ENCODE results near the gene TMEM86A.

The TMEM86A gene

GRCh38 chr11:18692941-18693760 is 5.4 kb upstream of the TMEM86A start:
- Histone ChIP-seq H2AFZ (ENCODE audit: low read depth, low read length, severe bottlenecking) (no peak overlapping the region), H3K36me3 (ENCODE audit: low read length) (no peaks in the 10 kb centered on the region), H3K9ac (ENCODE audit: low read length) (no peak overlapping the region), H3K4me3 (ENCODE audit: insufficient read depth, low read length, poor library complexity, severe bottlenecking) (no peak overlapping the region), H3K9me3 (ENCODE audit: insufficient read depth, low read length) (no peaks in the 10 kb centered on the region), H4K20me1 (ENCODE audit: low read depth, low read length) (no peaks in the 10 kb centered on the region), H3K27ac (ENCODE audit: low read depth, low read length) (no peak overlapping the region), H3K9me2 (replicated peaks; ENCODE audit: insufficient read depth, low read length) (no peaks in the 10 kb centered on the region), H3F3A (ENCODE audit: insufficient read depth) (no peaks in the 10 kb centered on the region), H3K4me2 (ENCODE audit: low read depth, low read length, poor library complexity, severe bottlenecking) (no peak overlapping the region), H3K27me3 (ENCODE audit: low read length) (no peaks in the 10 kb centered on the region), H3K79me2 (ENCODE audit: insufficient read depth, low read length) (no peaks in the 10 kb centered on the region)
- TF ChIP-seq CTCF (IDR thresholded peaks at IDR 0.05; ENCODE audit: insufficient read depth, low read length, poor library complexity, severe bottlenecking), result no peak
- no peak for TF ChIP-seq EZH2phosphoT487 (conservative IDR thresholded peaks at IDR 0.05; ENCODE audit: low read length)

- H4K20me1 ChIP-seq (ENCODE audit: low read depth, low read length), result no peaks in the 10 kb centered on the region
- no peaks in the 10 kb centered on the region for H3K9me2 ChIP-seq (replicated peaks; ENCODE audit: insufficient read depth, low read length)
- no peaks in the 10 kb centered on the region for H3K9me3 ChIP-seq (ENCODE audit: insufficient read depth, low read length)
- H2AFZ ChIP-seq (ENCODE audit: low read depth, low read length, severe bottlenecking), result no peak overlapping the region
- no peak overlapping the region for H3K9ac ChIP-seq (ENCODE audit: low read length)
- TF ChIP-seq EZH2phosphoT487 (conservative IDR thresholded peaks at IDR 0.05; ENCODE audit: low read length) (no peak), CTCF (IDR thresholded peaks at IDR 0.05; ENCODE audit: insufficient read depth, low read length, poor library complexity, severe bottlenecking) (no peak)
- H3K4me2 ChIP-seq (ENCODE audit: low read depth, low read length, poor library complexity, severe bottlenecking), result no peak overlapping the region
- H3K27me3 ChIP-seq (ENCODE audit: low read length), result no peaks in the 10 kb centered on the region
- H3K79me2 ChIP-seq (ENCODE audit: insufficient read depth, low read length), result no peaks in the 10 kb centered on the region
- H3K27ac ChIP-seq (ENCODE audit: low read depth, low read length), result no peak overlapping the region
- H3F3A ChIP-seq (ENCODE audit: insufficient read depth), result no peaks in the 10 kb centered on the region
- H3K36me3 ChIP-seq (ENCODE audit: low read length), result no peaks in the 10 kb centered on the region
- H3K4me3 ChIP-seq (ENCODE audit: insufficient read depth, low read length, poor library complexity, severe bottlenecking), result no peak overlapping the region
These were observed 1.8 kb upstream of the TMEM86A start for GRCh38 chr11:18696638-18697225.

- Histone ChIP-seq H3K9ac (ENCODE audit: low read length) (no peak overlapping the region), H2AFZ (ENCODE audit: low read depth, low read length, severe bottlenecking) (no peak overlapping the region), H3K27me3 (ENCODE audit: low read length) (no peaks in the 10 kb centered on the region), H3K9me2 (replicated peaks; ENCODE audit: insufficient read depth, low read length) (no peaks in the 10 kb centered on the region), H4K20me1 (ENCODE audit: low read depth, low read length) (no peaks in the 10 kb centered on the region), H3K4me3 (ENCODE audit: insufficient read depth, low read length, poor library complexity, severe bottlenecking) (no peak overlapping the region), H3K9me3 (ENCODE audit: insufficient read depth, low read length) (no peaks in the 10 kb centered on the region), H3K36me3 (ENCODE audit: low read length) (no peaks in the 10 kb centered on the region), H3F3A (ENCODE audit: insufficient read depth) (no peaks in the 10 kb centered on the region), H3K27ac (ENCODE audit: low read depth, low read length) (no peak overlapping the region), H3K79me2 (ENCODE audit: insufficient read depth, low read length) (no peaks in the 10 kb centered on the region), H3K4me2 (ENCODE audit: low read depth, low read length, poor library complexity, severe bottlenecking) (no peak overlapping the region)
- TF ChIP-seq EZH2phosphoT487 (conservative IDR thresholded peaks at IDR 0.05; ENCODE audit: low read length) (no peak), CTCF (IDR thresholded peaks at IDR 0.05; ENCODE audit: insufficient read depth, low read length, poor library complexity, severe bottlenecking) (no peak)
These were observed 1.0 kb upstream of the TMEM86A start for GRCh38 chr11:18697576-18697975.
